CD4-positive, alpha-beta T cell treated with Interleukin-4 for 1 hour (primary cell): ENCODE measurements around the gene CEBPG.

Experiments used
- DNase-seq, 2 donors: peaks; one replicate each; pipeline ENCODE4 v3.0.0-alpha.2; 2020 to 2022

CEBPG gene

DNA sequence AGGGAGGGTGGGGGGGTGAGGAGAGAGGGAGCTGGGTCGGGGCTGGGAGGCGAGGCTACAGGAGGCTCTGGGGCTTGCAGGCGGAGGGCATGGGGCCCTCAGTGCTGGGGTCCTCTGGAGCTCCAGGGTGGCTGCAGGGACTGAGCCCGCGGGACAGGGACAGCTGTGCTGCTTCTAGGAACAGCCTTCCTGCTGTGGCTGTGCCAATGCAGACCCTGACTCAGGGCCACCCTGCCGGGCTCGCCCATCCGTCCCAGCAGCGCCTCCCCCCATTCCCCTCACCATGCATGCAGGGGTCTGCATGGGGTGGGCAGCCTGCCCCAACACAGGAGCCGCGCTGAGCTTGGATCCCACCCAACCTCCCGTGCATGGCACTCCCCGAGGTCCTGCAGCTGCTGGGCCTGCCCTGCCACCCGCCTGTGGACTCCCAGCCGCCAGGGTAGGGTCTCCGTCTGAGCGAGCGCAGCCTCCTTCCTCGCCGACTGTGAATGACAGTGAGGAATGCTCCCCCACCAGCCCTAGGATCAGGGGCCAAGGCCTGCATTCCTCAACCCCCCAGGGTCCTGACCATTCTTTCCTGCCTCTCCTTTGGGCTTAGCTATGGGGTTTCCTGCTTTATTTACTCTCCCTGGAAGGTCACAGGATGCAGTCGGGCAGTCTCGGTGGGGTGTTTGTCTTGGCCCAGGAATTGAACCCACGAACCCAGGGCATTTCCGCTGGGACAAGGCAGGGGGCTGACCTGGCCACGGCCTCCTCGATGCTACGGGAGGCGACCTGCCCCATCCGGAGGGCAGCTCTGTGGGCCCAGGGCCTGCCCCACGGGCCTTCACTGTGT lies 23.4 kb downstream of the CEBPG start:
- DNase-seq = no peak

DNA sequence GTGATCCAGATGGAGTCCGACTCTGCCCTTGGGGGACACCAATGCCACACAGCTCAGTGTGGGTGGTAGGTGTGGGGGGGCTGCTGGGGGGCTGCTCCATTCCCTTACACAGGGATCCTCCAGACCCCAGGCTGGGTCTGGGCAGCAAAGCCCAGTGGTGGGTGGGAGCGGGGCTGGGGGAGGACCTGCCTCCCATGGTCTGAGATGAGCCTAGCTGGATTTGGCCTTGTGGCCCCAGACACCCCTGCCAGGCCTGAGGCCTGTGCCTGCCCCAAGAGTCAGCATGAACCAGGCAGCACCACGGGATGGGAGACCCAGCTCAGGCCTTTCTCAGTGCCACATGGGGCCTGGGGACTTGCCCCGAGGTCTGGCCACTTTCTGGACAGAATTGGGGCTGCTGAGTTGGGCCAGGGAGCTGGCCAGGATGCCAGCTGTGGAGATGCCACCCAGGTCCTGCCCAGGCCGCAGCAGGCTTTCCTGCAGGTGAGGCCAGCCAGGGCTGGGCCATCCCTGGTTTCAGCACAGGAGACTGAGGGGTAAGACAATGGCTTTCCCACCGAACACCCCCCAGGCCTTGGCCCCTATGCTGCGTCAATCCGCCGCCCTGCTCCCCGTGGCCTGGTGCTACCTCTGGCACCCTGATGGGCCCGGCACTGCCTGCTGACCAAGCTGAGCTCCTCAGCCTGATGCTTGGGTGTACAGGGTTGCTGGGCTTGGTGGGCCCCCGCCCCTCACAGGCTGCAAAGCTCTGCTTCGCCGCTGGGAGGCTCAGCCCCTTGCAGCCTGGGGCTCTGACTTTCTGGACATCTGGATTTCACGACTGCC lies 24.2 kb downstream of the CEBPG start:
- no peak for DNase-seq

DNA sequence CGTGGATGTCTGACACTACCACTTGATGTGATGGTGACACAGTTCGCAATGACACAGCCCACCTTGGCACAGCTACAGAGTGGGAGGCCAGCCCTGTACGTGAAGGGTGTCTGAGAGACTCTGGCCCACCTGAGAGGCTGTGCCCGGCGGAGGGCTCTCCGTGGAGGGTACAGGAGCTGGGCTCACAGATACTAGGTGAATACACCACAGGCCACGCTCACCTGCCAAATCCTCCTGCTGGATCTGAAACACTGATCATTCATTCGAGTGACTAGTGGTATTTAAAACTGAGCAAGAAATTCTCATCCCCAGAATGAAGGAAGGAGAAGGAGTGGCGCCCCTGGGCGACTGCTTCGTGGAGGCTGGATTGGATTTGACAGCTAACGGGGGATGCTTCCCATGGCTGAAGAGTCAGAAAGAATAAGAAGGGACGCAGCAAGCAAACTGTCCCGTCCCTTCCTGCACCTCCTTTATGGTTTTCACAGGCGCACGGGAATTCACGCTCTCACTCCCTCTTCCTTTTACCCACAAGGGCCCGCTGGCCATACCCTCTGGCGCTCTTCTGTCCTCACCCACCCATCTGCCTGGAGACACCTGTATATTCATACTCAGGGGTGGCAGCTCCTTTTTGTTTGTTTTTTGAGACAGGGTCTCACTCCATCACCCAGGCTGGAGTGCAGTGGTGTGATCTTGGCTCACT lies 25.0 kb downstream of the CEBPG start:
- no peak for DNase-seq

DNA sequence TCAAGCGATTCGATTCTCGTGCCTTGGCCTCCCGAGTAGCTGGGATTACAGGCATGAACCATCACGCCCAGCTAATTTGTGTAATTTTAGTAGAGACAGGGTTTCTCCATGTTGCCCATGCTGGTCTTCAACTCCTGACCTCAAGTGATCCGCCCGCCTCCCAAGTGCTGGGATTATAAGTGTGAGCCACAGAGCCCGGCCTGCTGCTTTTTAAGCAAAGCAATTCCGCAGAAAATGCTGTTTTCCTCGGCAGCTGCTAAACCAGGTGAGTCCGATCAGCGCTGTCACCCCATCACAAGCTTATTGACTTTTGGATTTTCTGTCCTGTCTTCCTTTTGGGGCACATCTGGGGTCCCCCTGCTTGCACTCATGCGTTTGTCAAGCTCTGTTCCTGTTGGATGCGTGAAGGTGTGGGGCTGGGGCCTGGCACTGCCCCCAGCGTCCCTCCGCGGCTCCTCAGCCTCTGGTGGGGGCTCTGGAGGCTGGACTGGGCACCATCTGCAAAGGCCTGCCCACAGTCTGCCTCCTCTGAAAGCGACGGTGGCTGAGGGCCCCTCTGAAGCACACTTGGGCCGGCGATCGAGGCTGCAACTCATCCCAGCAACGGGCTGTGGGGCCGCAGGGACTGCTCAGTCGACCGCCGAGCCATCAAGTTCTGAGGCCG lies 25.7 kb downstream of the CEBPG start:
- DNase-seq = no peak

DNA sequence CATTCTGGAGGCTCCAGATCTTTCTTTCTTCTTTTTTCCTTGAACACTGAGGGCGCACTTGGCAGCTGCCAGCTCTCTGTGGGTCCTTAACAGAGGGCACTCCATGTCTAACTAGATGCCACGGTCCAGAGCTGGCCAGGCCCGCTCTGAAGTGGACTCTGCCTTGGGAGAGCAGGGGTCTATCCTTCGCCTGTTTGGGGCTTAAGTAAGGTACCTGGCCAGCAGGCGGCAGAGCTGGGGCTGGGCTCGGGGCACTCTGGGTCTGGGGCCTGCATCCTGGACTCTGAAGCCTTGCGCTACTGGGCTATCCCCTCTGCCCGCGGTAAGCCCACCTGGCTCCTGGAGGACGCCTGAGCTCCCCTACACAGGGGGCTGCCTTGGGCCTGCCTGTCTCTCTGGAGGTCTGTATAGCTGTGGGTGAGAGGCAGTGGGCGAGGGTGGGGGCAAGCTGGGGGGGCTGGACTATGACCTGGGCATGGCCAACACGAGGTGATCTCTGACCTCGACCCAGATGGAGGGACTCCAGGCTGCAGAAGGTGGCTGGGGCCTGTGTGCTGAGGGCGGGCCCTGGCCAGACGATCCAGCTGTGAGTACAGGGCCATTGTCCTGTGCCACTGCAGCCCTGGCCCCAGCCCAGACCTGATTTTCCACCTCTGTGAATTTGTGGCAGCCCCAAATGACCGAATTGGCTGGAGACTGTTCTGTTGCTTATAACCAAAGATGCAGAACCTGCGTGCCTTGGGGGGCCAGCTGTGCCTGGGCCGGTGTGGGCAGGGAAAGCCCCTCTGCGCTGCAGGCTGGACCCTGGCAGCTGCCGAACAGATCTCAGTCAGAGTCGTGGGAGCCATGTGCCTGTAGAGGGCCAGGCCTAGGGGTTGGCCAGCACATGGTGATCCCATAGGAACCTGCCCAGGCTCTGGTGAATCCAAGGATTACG lies 26.5 kb downstream of the CEBPG start:
- DNase-seq = no peak

DNA sequence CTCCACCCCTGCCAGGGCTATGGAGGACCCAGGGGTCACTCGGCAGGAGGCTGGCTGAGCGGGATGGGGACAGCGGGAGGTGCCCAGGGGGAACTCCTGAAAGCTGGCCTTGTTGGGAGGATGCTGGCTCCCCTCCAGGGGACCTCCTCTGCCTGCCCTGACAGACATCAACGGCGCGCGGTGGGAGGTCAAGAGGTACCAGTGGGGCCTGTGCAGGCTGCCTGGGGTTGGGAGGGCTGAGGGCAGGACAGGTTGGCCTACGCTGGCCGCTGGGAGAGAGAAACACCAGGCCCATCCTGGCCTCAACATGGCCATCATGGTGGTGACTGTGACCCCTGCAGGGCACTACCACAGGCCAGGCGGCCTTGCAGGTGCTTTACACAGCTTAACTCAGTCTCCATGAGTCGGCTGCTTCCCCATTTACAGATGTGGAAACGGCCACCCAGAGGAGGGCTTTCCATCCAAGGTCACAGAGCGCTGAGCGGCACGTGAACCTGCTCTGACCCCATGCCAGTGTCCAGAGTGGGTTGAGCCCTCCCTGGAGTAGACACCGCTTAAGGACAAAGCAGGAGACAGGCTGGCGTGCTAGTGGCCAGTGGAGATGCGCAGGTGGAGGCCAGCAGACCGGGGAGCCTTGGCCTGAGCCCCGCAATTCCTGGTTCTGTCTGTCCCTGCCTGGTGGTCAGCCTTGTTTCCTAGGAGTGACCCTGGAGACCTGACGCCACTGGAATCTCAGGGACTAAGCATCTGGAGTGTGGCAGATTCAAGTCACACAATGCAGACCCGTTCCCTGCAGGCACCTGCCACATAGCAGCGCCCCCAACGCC lies 27.6 kb downstream of the CEBPG start:
- DNase-seq = no peak

DNA sequence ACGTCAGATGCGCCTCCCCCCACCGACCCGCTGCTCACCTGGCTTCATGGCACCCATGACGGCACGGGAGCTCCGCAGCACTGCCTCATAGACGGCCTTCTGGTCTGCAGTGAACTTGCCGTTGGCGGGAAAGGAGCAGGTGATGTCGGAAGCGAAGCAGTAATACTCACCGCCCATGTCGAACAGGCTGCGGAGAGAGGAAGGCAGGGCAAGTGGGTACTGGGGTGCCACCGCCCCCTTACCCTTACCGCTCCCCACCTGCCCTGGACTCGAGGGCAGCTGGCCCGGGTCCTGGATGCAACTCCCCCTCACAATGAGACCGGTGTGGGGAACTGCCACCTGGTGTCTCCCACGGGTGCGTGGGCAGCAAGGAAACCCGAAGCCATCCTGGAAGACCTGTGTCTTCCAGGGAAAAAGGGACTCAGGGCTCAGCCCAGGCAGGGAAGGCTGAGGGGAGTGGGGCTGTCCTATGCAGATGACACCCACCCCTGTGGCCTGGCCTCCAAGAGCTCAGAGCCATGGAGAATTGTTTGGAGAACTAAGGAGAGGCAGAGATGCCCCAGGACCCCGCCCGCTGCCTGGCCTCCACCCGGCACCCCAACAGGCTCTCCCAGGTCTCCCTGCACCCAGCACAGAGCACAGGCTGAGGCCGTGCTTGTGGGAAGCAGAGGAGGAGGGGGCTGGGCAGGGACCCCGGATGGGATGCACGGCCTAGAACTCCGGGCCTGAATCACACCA lies 28.3 kb downstream of the CEBPG start:
- no peak for DNase-seq

DNA sequence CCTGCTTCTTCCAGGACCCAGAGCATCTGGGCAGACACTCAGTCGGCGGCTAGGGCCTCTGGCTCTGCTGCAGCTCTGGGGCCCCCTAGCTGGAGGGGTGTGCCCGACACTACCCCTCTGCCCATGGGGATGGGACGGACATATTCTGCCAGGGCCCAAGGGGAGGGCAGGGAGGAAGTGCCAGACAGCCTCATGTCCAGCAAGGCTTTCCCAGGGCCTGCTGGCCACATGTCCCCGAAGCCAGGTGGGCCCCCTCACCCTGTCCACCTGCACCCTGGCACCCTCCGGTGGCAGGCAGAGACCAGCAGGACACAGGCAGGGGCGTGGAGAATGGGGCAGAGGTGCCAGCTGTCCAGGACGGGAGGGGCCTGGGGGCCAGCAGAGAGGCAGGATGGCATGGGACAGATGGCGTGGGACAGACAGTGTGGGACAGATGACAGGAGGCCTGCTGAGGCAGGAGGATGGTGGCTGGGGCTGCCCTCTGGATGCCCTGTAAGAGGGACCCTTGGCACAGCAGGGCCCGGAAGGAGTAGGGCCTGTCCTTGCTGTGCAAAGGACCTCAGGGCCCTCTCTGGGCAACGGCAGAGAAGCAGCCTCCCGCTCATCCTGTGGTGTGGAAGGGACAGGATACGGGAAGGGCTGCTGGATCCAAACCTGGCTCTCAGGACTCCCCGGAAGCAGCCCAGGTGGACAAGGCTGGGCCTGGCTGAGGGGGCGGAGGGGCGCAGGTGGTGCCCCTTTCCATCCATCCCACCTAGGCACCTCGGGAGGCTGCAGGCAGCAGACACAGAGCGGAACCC lies 29.1 kb downstream of the CEBPG start:
- DNase-seq = no peak

DNA sequence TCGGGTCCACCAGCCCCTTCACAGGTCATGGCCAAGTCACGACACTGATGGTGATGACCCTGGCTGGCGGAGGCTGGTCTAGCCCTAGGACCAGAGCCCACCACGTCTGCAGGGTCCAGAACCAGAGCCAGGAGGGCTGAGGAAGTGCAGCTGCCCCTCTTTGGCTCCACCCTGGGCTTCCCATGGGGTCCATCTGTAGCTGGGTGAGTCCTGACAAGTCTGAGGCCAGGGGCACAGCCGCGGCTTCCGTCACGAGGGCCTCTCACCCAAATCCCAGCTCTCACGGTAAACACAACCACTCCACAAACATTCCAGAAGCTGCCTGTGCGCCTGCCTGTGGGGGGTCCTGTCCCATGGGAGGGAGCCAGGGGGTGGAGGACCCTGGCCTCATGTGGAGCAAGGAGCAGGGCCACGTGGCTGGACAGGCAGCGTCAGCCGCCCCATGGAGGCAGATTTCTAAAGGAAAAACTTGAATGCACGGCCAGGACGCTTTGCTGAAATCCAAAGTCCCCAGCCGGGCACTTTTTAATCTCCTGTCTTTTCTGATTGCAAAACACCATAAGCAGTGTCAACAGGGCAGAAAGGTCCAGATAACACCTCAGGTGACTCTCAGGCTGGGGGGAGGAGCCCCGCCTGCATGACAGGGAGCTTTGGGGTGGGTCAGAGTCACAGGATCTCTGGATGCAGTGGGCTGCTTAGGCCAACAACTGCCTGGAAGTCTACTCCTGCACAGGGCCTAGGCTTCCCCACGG lies 29.9 kb downstream of the CEBPG start:
- DNase-seq = no peak

DNA sequence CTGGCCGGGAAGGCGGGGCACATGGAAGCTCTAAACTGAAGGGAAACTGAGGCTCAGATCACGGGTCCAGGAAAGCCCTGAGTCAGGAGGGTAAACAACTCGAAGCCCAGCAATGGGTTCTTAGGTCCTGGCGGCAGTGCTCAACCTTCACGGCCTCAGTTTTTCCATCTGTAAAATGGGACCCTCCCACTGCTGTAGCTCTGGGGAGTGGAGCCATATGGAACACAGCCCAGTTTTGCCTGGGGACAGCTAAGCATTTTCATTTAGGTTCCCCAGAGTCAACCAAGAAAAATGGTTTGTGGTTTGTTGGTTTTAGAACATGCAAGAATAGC lies 30.4 kb downstream of the CEBPG start:
- no peak for DNase-seq

DNA sequence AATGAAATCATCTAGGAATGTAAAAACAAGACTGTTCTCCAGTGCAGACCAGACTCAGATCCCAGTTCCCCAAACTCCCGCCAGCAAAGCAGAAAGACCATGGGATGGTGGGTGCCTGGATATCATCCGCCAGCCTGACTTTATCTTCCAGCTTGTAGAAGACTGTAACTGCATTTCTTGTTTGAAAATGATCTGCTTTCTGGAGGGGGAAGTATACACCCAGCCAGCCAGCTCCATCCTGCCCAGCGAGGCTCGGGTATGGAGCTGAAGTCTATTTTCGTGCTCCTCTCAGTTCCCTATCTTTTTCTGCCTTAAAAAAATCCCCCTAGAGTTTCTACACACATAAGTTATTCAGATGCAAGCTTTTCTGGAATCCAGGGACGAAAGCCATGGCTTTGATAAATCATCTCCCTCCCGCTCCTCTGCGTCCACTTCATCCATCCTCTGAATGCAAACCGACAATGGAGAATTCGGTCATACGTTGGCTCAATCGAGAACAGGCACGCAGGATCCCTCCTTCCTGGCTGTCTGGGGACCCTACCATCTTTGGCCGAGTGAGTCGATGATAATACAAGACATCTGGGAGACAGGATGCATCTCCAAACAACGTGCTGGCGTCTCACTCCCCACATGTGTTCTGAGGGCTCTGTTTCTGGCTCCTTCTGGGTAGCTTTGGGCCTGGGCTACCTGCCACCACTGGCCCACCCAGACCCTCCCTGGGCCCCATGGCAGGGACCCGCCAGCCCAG lies 31.2 kb downstream of the CEBPG start:
- DNase-seq = no peak

DNA sequence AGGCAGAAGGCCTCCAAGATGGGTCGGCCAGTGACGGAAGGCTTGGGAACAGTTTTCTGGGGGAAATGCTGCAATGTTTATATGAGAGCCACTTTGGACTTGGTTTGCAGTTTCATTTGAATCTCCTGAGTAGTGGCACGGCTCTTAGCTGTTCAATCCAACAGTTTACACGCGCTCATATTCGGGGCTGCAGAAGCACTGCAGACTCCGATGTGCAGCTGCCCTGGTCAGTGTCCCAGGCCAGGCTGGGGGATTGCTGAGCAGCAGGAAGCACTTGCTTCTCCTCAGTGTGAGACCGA lies 31.7 kb downstream of the CEBPG start:
- DNase-seq = no peak

DNA sequence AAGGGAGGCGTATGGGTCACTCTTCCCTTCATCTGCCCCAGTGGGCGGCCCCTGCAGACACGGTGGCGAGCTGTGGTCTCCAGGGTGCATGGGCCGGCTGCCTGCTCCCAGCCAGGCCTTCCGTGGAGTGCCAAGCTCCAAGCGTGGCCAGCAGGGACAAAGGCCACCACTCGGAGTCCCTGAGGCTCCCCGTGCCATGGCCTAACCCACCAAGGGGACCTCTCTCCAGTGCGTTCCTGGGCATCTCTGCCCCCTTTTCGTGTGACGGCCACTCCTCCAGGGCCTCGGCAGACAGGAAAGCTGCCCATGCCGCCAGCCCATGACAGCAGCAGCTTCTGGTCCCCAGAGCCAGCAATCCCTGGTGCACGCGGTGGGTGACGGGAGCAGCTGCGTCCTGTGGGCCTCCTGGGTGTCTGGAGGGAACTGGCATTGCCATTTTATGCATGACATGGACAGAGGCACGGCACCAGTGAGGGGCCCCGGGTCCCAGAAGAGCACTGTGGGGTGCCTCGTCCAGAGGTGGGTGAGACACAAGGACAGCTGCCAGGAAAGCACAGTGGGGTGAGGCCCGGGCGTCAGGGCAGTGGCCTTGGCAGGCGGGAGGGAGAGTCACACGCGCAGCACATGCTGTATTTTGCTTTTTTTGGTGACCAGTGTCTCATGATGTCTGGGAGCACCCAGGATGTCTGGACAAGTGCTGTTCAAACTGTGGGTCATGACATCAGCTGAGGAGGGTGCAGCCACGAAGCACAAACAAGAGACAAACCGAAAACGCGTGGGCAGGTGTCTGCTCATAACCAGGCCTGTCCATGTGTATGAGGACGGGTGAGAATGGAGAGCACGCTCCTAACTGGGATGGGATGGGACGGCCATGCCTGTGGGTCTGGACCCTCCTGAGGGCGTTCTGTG lies 32.3 kb downstream of the CEBPG start:
- DNase-seq = no peak

DNA sequence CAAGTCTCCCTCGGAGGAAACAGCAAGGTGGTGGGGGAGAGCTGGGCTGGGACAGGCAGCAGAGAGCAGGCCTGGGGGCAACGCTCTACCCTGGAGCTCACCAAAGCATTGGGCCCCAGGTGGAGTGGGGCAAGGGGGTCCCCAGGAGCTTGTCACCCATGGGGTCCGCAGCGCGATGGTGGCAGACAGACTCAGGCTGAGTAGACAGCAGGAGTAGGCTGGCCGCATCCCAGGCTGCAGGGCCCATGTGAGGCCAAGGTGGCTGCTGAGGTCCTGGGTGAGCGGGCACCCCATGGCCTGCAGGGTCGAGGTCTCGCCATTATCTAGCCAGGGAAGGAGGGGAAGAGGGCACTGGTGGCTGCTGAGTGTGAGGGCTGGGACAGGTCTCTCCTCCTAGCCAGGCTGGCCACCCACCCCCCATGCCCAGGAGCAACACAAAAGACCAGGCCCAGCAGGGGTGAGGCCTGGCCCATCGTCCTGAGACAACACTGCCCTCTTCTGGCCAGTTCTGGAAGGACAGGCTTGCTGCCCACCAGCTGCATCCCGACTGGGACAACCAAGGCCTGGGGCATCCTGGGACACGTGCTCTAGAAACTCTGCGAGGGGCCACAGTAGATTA lies 33.1 kb downstream of the CEBPG start:
- peak; percentile 70 for DNase-seq

DNA sequence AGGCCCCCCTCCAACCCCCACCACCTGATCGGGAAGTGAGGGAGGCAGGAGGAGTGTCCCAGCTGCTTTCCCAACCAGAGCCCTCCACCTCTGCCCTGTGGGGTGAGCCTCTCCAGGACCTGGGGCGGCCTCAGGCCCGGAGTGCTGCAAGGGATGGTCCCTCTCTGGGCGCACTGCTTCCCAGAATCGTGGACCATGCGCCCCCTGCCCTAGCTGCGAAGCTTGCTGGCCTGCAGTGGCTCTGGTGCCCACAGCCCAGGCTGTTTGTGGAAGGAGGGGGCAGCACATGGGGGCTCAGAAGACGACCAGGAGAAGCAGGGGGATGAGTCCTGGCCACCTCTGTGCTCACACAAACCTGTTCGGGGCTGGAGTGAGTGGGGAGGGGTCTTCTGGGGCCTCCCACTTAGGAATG lies 33.6 kb downstream of the CEBPG start:
- no peak for DNase-seq

DNA sequence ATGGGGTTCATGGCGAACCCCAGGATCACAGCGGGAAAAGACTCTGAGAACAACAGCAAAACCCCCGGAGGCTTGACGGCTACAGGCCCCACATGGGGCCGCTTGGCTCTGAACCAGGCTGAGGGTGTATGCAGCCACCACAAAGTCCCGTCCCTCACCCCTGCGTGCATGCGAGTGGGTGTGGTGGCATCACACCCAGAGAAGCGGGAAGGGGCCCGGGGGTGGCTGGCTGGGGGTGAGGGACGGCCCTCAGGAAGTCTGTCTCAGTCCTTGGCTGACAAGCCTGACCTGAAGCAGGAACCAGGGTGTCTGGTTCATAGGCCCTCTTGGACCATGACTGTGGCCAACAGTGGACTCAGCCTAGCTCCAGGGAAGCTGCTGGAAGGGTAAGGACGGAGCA lies 34.2 kb downstream of the CEBPG start:
- DNase-seq = no peak

DNA sequence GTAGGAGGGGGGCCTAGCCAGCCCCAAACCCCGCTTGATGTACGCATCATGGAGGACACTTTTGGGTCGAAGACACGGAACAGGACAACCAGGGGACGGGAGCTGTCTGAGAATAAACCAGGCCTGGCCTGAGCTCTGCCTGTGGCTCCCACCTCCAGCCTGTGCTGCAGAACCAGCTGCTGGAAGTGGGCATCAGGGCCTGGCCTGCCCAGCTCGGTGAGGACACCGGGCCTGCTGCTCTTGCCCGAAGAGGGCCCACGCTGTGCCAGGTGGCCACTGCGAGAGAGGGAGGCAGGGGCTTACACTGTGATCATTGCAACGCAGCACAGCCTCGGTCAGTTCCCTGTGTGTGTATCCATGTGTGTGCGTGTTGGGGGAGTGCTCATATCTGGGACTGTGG lies 34.6 kb downstream of the CEBPG start:
- no peak for DNase-seq
